K562 (cell line): ENCODE data around the gene SLC16A5. TPM values are rescaled to one million over a fixed set of nuclear protein-coding genes. Genes with fewer than 3 reads are reported as not detected.

Experiments
- ATAC-seq: fragments of 200-7000 bp; cut with Tn5 transposase; 3 replicates; pipeline ENCODE4 v1.9.1; 2020; ENCODE audit warnings: moderate library complexity
- BruUV-seq: library from RNA; stranded (reverse); fragments of 400-500 nt; replicated peaks from 2 replicates; lab custom pipeline; 2021; lab: Mats Ljungman, UMichigan
- CTCF ChIA-PET: fragments of 300-600 bp; formaldehyde crosslinking; extraction: SDS; loops from one replicate; lab custom pipeline; 2021; ENCODE audit warnings: low intra/inter-chr PET ratio; lab: Yijun Ruan, JAX
- POLR2A ChIA-PET: fragments of 300-600, 350-650 bp; sonication (Branson Sonifier 250); formaldehyde crosslinking; extraction: SDS; loops from one replicate; lab custom pipeline; 2021; ENCODE audit warnings: antibody characterized with exemption, inconsistent platforms; lab: Yijun Ruan, JAX
- DNase-seq, 4 experiments: peaks; one replicate each; pipeline versions ENCODE4 v3.0.0 to v3.0.0-alpha.2; 2011 to 2018; ENCODE audit warnings: low spot score in 3 of 4, mixed read lengths in 3 of 4; ENCODE audit errors: extremely low read depth in 1 of 4
- FAIRE-seq: peaks from 2 replicates; lab custom pipeline; 2011; peaks lifted over from hg19 to GRCh38; lab: Jason Lieb, UNC
- H2AFZ ChIP-seq: 2 replicates; pipeline ENCODE4 v1.6.0; 2011; ENCODE audit warnings: low read depth, low read length, control low read depth, inconsistent platforms
- H3K27ac ChIP-seq: fragments of 200-600 bp; 3 replicates; pipeline ENCODE4 v1.8.0; 2011; ENCODE audit warnings: low read depth, mild to moderate bottlenecking, control low read depth, inconsistent platforms, low read length, moderate library complexity, mixed read lengths; ENCODE audit errors: extremely low read depth
- H3K27me3 ChIP-seq, 2 experiments: fragments of 300-600 bp in 1 of 2; 2 replicates in 1 of 2; 3 replicates in 1 of 2; pipeline versions ENCODE4 v1.6.0 to v1.8.0; 2011; ENCODE audit warnings: inconsistent platforms in 2 of 2, low read length in 2 of 2, mild to moderate bottlenecking in 1 of 2, mixed read lengths in 1 of 2, moderate library complexity in 1 of 2; ENCODE audit not compliant: control insufficient read depth in 2 of 2, insufficient read depth in 2 of 2
- H3K36me3 ChIP-seq: fragments of 300-600 bp; 3 replicates; pipeline ENCODE4 v1.8.0; 2011; ENCODE audit warnings: mild to moderate bottlenecking, low read length, inconsistent platforms; ENCODE audit not compliant: control insufficient read depth, insufficient read depth
- H3K4me1 ChIP-seq, 2 experiments: fragments of 200-600 bp in 1 of 2; replicated peaks in 1 of 2; 2 replicates in 1 of 2; 3 replicates in 1 of 2; pipeline versions ENCODE4 v1.5.1 to v1.8.0; 2011; ENCODE audit warnings: inconsistent platforms in 2 of 2, low read length in 2 of 2, mild to moderate bottlenecking in 1 of 2, mixed read lengths in 1 of 2, moderate library complexity in 1 of 2; ENCODE audit not compliant: control insufficient read depth in 2 of 2, insufficient read depth in 2 of 2
- H3K4me2 ChIP-seq: 2 replicates; pipeline ENCODE4 v1.6.1; 2011; ENCODE audit warnings: low read length, control low read depth, inconsistent platforms, mixed read lengths; ENCODE audit not compliant: insufficient read depth
- H3K4me3 ChIP-seq: fragments of 200-600 bp; sonication (generic), shearing (Covaris generic); 2 replicates; pipeline ENCODE4 v1.5.1; 2016; ENCODE audit warnings: control low read depth, inconsistent platforms
- H3K79me2 ChIP-seq: fragments of 200-600 bp; 3 replicates; pipeline ENCODE4 v1.8.0; 2011; ENCODE audit warnings: low read length, inconsistent platforms; ENCODE audit not compliant: control insufficient read depth, insufficient read depth
- H3K9ac ChIP-seq, 2 experiments: 2 replicates each; pipeline versions ENCODE4 v1.6.0 to v1.6.1; 2011; ENCODE audit warnings: low read depth in 2 of 2, low read length in 2 of 2, control low read depth in 1 of 2, inconsistent platforms in 1 of 2, mild to moderate bottlenecking in 1 of 2, mixed read lengths in 1 of 2; ENCODE audit not compliant: insufficient read depth in 1 of 2
- H3K9me1 ChIP-seq: one replicate; pipeline ENCODE4 v1.6.0; 2011; ENCODE audit warnings: inconsistent platforms, mild to moderate bottlenecking, low read length, moderate library complexity; ENCODE audit not compliant: control insufficient read depth, insufficient read depth
- H3K9me3 ChIP-seq: replicated peaks from 2 replicates; pipeline ENCODE4 v1.5.1; 2011; ENCODE audit warnings: low read depth, low read length, inconsistent platforms; ENCODE audit not compliant: control insufficient read depth, insufficient read depth
- H4K20me1 ChIP-seq: replicated peaks from 2 replicates; pipeline ENCODE4 v1.6.1; 2011; ENCODE audit warnings: low read length, inconsistent platforms, mixed read lengths; ENCODE audit not compliant: control insufficient read depth, insufficient read depth
- GTF2E2 ChIP-seq: fragments of 200-800 bp; sonication (Bioruptor generic); IDR thresholded peaks from 2 replicates; pipeline ENCODE4 v1.6.1; 2016; ENCODE audit warnings: missing genetic modification characterization, missing compliant biosample characterization
- KLF10 ChIP-seq: fragments of 250-450 bp; sonication (Bioruptor Pico); IDR thresholded peaks from 2 replicates; pipeline ENCODE4 v1.6.1; 2021; ENCODE audit warnings: matching md5 sums
- MITF ChIP-seq: IDR thresholded peaks from 2 replicates; pipeline ENCODE4 v1.6.1; 2014; ENCODE audit warnings: antibody characterized with exemption
- PCBP1 ChIP-seq: fragments of 200-400 bp; formaldehyde crosslinking; IDR thresholded peaks from 2 replicates; pipeline ENCODE4 v1.6.1; 2018; ENCODE audit warnings: mild to moderate bottlenecking, low read depth, low read length; ENCODE audit not compliant: poor library complexity, severe bottlenecking
- SP1 ChIP-seq: sonication (generic); formaldehyde crosslinking; IDR thresholded peaks from 2 replicates; pipeline ENCODE4 v1.8.1; 2022; ENCODE audit warnings: mild to moderate bottlenecking, missing genetic modification reagents
- TRIM24 ChIP-seq, 2 experiments: fragments of 450-650 bp; IDR thresholded peaks; 2 replicates each; pipeline ENCODE4 v1.6.1; 2016
- TRIM28 ChIP-seq: fragments of 450-650 bp; IDR thresholded peaks from 2 replicates; pipeline ENCODE4 v1.6.1; 2017
- WGBS: fragments of 100-300 bp; shearing (Covaris generic); methylation state at CpG from one replicate; pipeline ENCODE4 v1.1.6; 2016; ENCODE audit warnings: low coverage, mixed read lengths; ENCODE audit not compliant: insufficient coverage; ENCODE audit errors: missing lambda C conversion rate; 5-methylcytosine and 5-hydroxymethylcytosine counted together
- in situ Hi-C: fragments of 300-500 bp; cut with MboI; formaldehyde crosslinking; loops from 4 replicates; pipeline ENCODE4 v1.15.0; 2018; ENCODE audit warnings: inconsistent platforms, mixed read lengths
- intact Hi-C: fragments of 100-400 bp; cut with micrococcal nuclease; formaldehyde crosslinking; loops from 2 replicates; pipeline ENCODE4 v1.14.2; 2022
- polyA plus RNA-seq, 8 experiments: library from polyadenylated mRNA; depleted of rRNA in 4 of 8; stranded (reverse) in 5 of 8; unstranded in 3 of 8; fragments of >200 nt; fragmentation: Nextera tagmentation in 2 of 8; fragmentation: Illumina TruSeq in 1 of 8; extraction: Ambion mirVana in 2 of 8; extraction: Trizol in 1 of 8; gene quantifications; 2 replicates each; pipeline versions ENCODE4 v1.2.1 to v1.2.3, GENCODE V29; 2011 to 2014; ENCODE audit warnings: inconsistent platforms in 1 of 8, missing spikeins in 1 of 8
- total RNA-seq, 7 experiments: library from RNA; depleted of rRNA in 6 of 7; stranded (reverse); fragments of >200 nt in 6 of 7; fragmentation: Illumina TruSeq in 2 of 7; extraction: Trizol in 2 of 7; gene quantifications; 2 replicates each; pipeline versions ENCODE4 v1.2.1 to v1.2.3, GENCODE V29; 2011 to 2021; ENCODE audit warnings: low replicate concordance in 1 of 7
- TF ChIP-seq, protein P1 (sequence below): fragments of 250-450 bp; sonication (Bioruptor Pico); IDR thresholded peaks from 2 replicates; pipeline ENCODE4 v1.4.0; 2020
- TF ChIP-seq, protein P2 (sequence below), 3 experiments: fragments of 200-800 bp in 1 of 3; fragments of 250-450 bp in 1 of 3; fragments of 450-650 bp in 1 of 3; sonication (Bioruptor Pico) in 1 of 3; sonication (Bioruptor generic) in 1 of 3; formaldehyde crosslinking in 1 of 3; IDR thresholded peaks; 2 replicates each; pipeline versions ENCODE4 v1.6.1 to v1.8.0; 2016 to 2022; ENCODE audit warnings: mild to moderate bottlenecking in 2 of 3, missing genetic modification characterization in 2 of 3, missing compliant biosample characterization in 1 of 3, moderate library complexity in 1 of 3
- TF ChIP-seq, protein P3 (sequence below): fragments of 450-650 bp; IDR thresholded peaks from 2 replicates; pipeline ENCODE4 v1.6.1; 2016; ENCODE audit warnings: antibody characterized with exemption

Gene SLC16A5
- total and polyA plus RNA-seq, 9 of the 15 experiments (the other 6 are each of a cell fraction or from before 2014, with no cell fraction given), result 0.06 to 2.6 (median 0.91) TPM

DNA sequence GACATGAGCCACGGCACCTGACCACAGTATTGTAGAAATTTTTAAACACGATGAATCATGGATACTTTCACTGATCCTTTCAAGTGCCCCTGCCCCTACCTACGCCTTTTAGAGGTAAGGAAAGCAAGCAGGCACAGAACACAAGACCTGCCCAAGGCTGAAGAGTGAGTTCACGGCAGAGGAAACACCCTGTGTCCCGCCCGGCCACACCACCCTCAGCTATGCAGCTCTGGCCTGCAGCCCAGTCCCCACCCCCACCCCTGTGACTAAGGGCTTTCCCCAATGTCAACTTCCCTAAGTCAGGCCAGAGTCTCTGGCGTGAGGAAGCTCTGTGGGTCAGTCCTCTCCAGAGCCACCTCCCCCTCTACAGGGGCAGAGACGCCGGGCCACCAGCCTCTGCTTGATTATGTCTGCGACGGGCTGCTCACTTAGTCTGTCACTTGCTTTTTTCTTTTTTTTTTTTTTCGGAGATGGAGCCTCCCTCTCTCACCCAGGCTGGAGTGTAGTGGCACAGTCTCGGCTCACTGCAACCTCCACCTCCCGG is 8.4 kb downstream of the SLC16A5 start:
- H3K4me3 ChIP-seq, result no peak overlapping the region
- peak overlapping the region; percentile 91 for H2AFZ ChIP-seq
- H3K79me2 ChIP-seq, result no peaks in the 10 kb centered on the region; the same call in 2 of the 3 replicates
- H3K4me1 ChIP-seq, result peaks cover 36 to 64% of the 10 kb centered on the region in 2 experiments
- H3K9me1 ChIP-seq, result no peaks in the 10 kb centered on the region
- peak overlapping the region; percentile 65 to 68; a peak in 3 of 4 replicates for H3K9ac ChIP-seq
- WGBS, result 2% methylated on average over 11 of the region's 14 CpGs
- peak; percentile 100 for FAIRE-seq
- peak; percentile 93 for ATAC-seq
- H3K27ac ChIP-seq, result peak overlapping the region; percentile 95
- H3K9me3 ChIP-seq, result no peaks in the 10 kb centered on the region
- in situ Hi-C loops (no loop called here), intact Hi-C loops (no loop called here)
- H3K4me2 ChIP-seq, result peak overlapping the region; percentile 70
- no peaks in the 10 kb centered on the region; a peak in 1 of 5 replicates for H3K27me3 ChIP-seq
- H4K20me1 ChIP-seq, result no peaks in the 10 kb centered on the region
- DNase-seq, result peak; percentile 87 to 98 (median 92)
- POLR2A ChIA-PET, result interaction anchor here (0.6 to 1.9 kb wide), 13 partner anchors 8 to 117 kb away, joined by 3 to 10 read pairs (median 3); partner anchors contain the start of genes ARMC7, JPT1 and SLC16A5
- CTCF ChIA-PET, result interaction anchor here (0.9 kb wide), 1 partner anchor 35 kb away, joined by 3 read pairs; no protein-coding TSS in a partner anchor
- H3K36me3 ChIP-seq, result no peaks in the 10 kb centered on the region
- no TSS peak for BruUV-seq
- TF ChIP-seq, protein P1, sequence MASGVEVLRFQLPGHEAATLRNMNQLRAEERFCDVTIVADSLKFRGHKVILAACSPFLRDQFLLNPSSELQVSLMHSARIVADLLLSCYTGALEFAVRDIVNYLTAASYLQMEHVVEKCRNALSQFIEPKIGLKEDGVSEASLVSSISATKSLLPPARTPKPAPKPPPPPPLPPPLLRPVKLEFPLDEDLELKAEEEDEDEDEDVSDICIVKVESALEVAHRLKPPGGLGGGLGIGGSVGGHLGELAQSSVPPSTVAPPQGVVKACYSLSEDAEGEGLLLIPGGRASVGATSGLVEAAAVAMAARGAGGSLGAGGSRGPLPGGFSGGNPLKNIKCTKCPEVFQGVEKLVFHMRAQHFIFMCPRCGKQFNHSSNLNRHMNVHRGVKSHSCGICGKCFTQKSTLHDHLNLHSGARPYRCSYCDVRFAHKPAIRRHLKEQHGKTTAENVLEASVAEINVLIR (CRISPR knock-in tag), result no peak
- no peak; the same call in 1 of the 2 replicates for TF ChIP-seq SP1
- TF ChIP-seq, protein P2, sequence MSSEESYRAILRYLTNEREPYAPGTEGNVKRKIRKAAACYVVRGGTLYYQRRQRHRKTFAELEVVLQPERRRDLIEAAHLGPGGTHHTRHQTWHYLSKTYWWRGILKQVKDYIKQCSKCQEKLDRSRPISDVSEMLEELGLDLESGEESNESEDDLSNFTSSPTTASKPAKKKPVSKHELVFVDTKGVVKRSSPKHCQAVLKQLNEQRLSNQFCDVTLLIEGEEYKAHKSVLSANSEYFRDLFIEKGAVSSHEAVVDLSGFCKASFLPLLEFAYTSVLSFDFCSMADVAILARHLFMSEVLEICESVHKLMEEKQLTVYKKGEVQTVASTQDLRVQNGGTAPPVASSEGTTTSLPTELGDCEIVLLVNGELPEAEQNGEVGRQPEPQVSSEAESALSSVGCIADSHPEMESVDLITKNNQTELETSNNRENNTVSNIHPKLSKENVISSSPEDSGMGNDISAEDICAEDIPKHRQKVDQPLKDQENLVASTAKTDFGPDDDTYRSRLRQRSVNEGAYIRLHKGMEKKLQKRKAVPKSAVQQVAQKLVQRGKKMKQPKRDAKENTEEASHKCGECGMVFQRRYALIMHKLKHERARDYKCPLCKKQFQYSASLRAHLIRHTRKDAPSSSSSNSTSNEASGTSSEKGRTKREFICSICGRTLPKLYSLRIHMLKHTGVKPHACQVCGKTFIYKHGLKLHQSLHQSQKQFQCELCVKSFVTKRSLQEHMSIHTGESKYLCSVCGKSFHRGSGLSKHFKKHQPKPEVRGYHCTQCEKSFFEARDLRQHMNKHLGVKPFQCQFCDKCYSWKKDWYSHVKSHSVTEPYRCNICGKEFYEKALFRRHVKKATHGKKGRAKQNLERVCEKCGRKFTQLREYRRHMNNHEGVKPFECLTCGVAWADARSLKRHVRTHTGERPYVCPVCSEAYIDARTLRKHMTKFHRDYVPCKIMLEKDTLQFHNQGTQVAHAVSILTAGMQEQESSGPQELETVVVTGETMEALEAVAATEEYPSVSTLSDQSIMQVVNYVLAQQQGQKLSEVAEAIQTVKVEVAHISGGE (CRISPR knock-in tag; IDR thresholded peaks at IDR 0.05), result peak in 1 of 3 experiments; percentile 54; a peak in 1 of 6 replicates
- no peak for TF ChIP-seq KLF10 (CRISPR knock-in tag)
- TF ChIP-seq, protein P3, sequence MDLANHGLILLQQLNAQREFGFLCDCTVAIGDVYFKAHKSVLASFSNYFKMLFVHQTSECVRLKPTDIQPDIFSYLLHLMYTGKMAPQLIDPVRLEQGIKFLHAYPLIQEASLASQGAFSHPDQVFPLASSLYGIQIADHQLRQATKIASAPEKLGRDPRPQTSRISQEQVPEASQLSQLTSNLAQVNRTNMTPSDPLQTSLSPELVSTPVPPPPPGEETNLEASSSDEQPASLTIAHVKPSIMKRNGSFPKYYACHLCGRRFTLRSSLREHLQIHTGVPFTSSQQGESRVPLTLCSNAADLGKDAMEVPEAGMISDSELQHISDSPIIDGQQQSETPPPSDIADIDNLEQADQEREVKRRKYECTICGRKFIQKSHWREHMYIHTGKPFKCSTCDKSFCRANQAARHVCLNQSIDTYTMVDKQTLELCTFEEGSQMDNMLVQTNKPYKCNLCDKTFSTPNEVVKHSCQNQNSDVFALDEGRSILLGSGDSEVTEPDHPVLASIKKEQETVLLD, result peak; percentile 71; the same call in 1 of the 2 replicates
- no peak for TF ChIP-seq PCBP1
- TF ChIP-seq TRIM24 (IDR thresholded peaks at IDR 0.05), result peak; percentile 73 to 81; a peak in 3 of 4 replicates
- TF ChIP-seq GTF2E2 (tag), result no peak
- TF ChIP-seq TRIM28, result peak; percentile 42; the same call in 1 of the 2 replicates
- TF ChIP-seq MITF, result peak; percentile 51; the same call in 1 of the 2 replicates
